Measurements from ENCODE around the gene DCDC2C.

DNA sequence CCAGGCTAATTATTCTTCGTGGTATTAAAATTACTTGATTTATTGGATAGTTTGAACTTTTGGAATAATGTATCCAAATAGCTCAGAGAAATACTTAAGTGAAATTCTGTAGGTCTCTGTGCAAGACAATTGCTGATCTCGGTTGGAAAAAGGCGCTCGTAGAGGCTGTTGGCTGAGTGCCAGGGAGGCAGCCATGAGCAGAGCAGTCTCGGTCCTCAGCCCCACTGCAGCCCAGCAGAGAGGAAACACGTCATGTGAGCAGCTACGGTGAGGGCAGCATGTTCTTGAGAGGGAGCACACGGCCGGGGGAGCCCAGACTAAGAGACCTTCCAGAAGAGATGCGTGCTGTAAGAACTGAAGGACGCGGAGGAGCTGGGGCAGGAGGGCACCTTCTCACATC lies 42.5 kb downstream of the DCDC2C start:
- TF ChIP-seq POLR2A (IDR thresholded peaks at IDR 0.05; ENCODE audit: extremely low read depth, insufficient read length) (no peak), MYC (IDR thresholded peaks at IDR 0.05; ENCODE audit: low read depth, low read length) (no peak)
- TF ChIP-seq, protein P1, sequence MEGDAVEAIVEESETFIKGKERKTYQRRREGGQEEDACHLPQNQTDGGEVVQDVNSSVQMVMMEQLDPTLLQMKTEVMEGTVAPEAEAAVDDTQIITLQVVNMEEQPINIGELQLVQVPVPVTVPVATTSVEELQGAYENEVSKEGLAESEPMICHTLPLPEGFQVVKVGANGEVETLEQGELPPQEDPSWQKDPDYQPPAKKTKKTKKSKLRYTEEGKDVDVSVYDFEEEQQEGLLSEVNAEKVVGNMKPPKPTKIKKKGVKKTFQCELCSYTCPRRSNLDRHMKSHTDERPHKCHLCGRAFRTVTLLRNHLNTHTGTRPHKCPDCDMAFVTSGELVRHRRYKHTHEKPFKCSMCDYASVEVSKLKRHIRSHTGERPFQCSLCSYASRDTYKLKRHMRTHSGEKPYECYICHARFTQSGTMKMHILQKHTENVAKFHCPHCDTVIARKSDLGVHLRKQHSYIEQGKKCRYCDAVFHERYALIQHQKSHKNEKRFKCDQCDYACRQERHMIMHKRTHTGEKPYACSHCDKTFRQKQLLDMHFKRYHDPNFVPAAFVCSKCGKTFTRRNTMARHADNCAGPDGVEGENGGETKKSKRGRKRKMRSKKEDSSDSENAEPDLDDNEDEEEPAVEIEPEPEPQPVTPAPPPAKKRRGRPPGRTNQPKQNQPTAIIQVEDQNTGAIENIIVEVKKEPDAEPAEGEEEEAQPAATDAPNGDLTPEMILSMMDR (IDR thresholded peaks at IDR 0.05; ENCODE audit: low read depth, low read length), result no peak
- TF ChIP-seq, protein P2, sequence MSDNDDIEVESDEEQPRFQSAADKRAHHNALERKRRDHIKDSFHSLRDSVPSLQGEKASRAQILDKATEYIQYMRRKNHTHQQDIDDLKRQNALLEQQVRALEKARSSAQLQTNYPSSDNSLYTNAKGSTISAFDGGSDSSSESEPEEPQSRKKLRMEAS (IDR thresholded peaks at IDR 0.05; ENCODE audit: low read depth, low read length), result no peak

All from NB4 (cell line).